Smooth muscle cell (in vitro differentiated cells): ENCODE results near the gene ARHGAP15. TPM values are rescaled to one million over a fixed set of nuclear protein-coding genes. Genes with fewer than 3 reads are reported as not detected.
A peak's percentile ranks its signal among the peaks of the same experiment; 100 is the strongest.

Experiments
- DNase-seq: peaks from one replicate; lab custom pipeline; 2025; ENCODE audit not compliant: unreplicated experiment; lab: John Stamatoyannopoulos, UW
- H2AFZ ChIP-seq: fragments of 200-600 bp; sonication (generic); 2 replicates; pipeline ENCODE4 v1.6.0; 2016; ENCODE audit warnings: antibody characterized with exemption, low read depth, mild to moderate bottlenecking
- H3F3A ChIP-seq: fragments of 200-600 bp; sonication (generic); 2 replicates; pipeline ENCODE4 v1.6.0; 2017; ENCODE audit warnings: antibody characterized with exemption, low read depth
- H3K27ac ChIP-seq: fragments of 200-600 bp; sonication (generic); 2 replicates; pipeline ENCODE4 v1.5.1; 2016; ENCODE audit warnings: low read depth, mild to moderate bottlenecking
- H3K27me3 ChIP-seq: fragments of 200-600 bp; sonication (generic); 2 replicates; pipeline ENCODE4 v1.6.1; 2016; ENCODE audit warnings: low read depth, mild to moderate bottlenecking
- H3K36me3 ChIP-seq: fragments of 200-600 bp; sonication (generic); 2 replicates; pipeline ENCODE4 v1.5.1; 2016; ENCODE audit warnings: low read depth
- H3K4me1 ChIP-seq: fragments of 200-600 bp; sonication (generic); 2 replicates; pipeline ENCODE4 v1.5.1; 2016; ENCODE audit warnings: low read depth
- H3K4me2 ChIP-seq: fragments of 200-600 bp; sonication (generic); 2 replicates; pipeline ENCODE4 v1.6.0; 2016; ENCODE audit warnings: mild to moderate bottlenecking
- H3K4me3 ChIP-seq: fragments of 200-600 bp; sonication (generic); 2 replicates; pipeline ENCODE4 v1.5.1; 2016; ENCODE audit warnings: mild to moderate bottlenecking
- H3K79me2 ChIP-seq: fragments of 200-600 bp; sonication (generic); 2 replicates; pipeline ENCODE4 v1.6.0; 2016; ENCODE audit warnings: low read depth, mild to moderate bottlenecking
- H3K9ac ChIP-seq: fragments of 200-600 bp; sonication (generic); 2 replicates; pipeline ENCODE4 v1.6.0; 2016; ENCODE audit warnings: low read depth
- H3K9me3 ChIP-seq: fragments of 200-600 bp; sonication (generic); replicated peaks from 2 replicates; pipeline ENCODE4 v1.5.1; 2016; ENCODE audit warnings: low read depth
- H4K20me1 ChIP-seq: fragments of 200-600 bp; sonication (generic); 2 replicates; pipeline ENCODE4 v1.6.0; 2016; ENCODE audit warnings: low read depth
- WGBS: methylation state at CpG from one replicate; pipeline ENCODE4 v1.1.7; 2016; ENCODE audit warnings: low lambda C conversion rate; 5-methylcytosine and 5-hydroxymethylcytosine counted together
- polyA plus RNA-seq: library from polyadenylated mRNA; unstranded; fragments of >200 nt; fragmentation: Nextera tagmentation; extraction: Ambion mirVana; gene quantifications from 2 replicates; pipeline ENCODE4 v1.2.1, GENCODE V29; 2016
- total RNA-seq: library from RNA; depleted of rRNA; stranded (reverse); fragments of >200 nt; gene quantifications from 2 replicates; pipeline ENCODE4 v1.2.3, GENCODE V29; 2014
- TF ChIP-seq, protein P1 (sequence below): fragments of 200-600 bp; sonication (generic); IDR thresholded peaks from 2 replicates; pipeline ENCODE4 v1.5.1; 2017; ENCODE audit warnings: borderline replicate concordance, mild to moderate bottlenecking, antibody characterized with exemption; ENCODE audit not compliant: insufficient read depth, poor library complexity, severe bottlenecking

The ARHGAP15 gene
- total and polyA plus RNA-seq, 2 experiments from 2014 or later, result not detected

DNA sequence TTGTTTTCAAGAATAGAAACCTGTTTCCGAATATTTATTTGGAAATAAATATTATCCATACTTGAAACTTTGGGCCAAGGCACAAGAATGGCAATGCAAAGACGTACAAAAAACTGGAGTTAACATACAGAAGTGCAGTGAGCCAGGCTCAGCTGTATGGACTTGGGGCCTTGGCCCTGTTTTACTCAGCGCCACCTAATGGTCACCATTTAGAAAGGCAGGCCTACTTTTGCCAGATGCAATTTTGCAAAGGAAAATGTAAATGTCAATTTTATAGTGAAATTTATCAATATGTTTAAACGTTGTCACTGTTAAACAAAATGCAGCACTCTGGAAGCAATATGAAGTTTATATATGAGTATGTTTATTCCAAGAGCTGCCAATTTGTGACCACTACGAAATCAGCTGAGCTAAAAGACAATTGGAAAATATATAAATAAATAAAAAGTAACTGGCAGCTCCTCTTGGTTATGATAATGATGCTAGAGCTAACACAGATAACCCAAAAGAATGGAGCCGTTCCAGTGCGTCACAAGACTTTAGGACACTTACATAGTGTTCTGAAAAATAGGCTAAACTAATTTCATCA lies 155.0 kb downstream of the ARHGAP15 start:
- DNase-seq, result no peak
- H3F3A ChIP-seq, result no peaks in the 10 kb centered on the region
- TF ChIP-seq, protein P1, sequence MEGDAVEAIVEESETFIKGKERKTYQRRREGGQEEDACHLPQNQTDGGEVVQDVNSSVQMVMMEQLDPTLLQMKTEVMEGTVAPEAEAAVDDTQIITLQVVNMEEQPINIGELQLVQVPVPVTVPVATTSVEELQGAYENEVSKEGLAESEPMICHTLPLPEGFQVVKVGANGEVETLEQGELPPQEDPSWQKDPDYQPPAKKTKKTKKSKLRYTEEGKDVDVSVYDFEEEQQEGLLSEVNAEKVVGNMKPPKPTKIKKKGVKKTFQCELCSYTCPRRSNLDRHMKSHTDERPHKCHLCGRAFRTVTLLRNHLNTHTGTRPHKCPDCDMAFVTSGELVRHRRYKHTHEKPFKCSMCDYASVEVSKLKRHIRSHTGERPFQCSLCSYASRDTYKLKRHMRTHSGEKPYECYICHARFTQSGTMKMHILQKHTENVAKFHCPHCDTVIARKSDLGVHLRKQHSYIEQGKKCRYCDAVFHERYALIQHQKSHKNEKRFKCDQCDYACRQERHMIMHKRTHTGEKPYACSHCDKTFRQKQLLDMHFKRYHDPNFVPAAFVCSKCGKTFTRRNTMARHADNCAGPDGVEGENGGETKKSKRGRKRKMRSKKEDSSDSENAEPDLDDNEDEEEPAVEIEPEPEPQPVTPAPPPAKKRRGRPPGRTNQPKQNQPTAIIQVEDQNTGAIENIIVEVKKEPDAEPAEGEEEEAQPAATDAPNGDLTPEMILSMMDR, result peak; percentile 64
- no peak overlapping the region for H3K9ac ChIP-seq
- no peak overlapping the region for H3K4me2 ChIP-seq
- H2AFZ ChIP-seq, result no peak overlapping the region
- H3K79me2 ChIP-seq, result no peaks in the 10 kb centered on the region
- no peaks in the 10 kb centered on the region for H3K9me3 ChIP-seq
- 37% methylated on average over 7 of the region's 7 CpGs for WGBS
- H4K20me1 ChIP-seq, result no peaks in the 10 kb centered on the region
- H3K27me3 ChIP-seq, result no peaks in the 10 kb centered on the region
- H3K4me1 ChIP-seq, result no peaks in the 10 kb centered on the region
- no peak overlapping the region for H3K4me3 ChIP-seq
- H3K27ac ChIP-seq, result no peak overlapping the region
- no peaks in the 10 kb centered on the region for H3K36me3 ChIP-seq

DNA sequence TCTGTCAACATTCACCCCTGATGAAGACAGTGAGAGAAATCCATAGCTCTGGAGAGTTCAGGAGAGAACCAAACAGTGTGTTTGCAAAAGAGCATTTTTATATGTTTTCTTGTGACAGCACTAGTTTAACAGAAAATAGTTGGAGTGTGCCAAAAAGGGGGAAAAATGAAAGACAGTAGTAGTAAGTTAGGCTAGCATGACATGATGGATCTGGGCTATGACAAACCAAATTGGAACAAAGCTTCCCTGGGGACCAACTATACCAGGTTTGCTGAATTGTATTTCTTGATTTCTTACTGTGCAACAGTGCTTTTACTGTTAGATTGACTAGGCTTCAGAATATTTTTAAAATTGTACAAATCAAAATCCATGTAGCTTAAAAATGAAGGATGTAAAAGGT lies 159.8 kb downstream of the ARHGAP15 start:
- Histone ChIP-seq H3K4me3 (no peak overlapping the region), H3K36me3 (no peaks in the 10 kb centered on the region), H3K27me3 (peaks cover 5% of the 10 kb centered on the region), H3K79me2 (no peaks in the 10 kb centered on the region), H3K9ac (no peak overlapping the region), H3K9me3 (no peaks in the 10 kb centered on the region), H3F3A (no peaks in the 10 kb centered on the region), H3K4me1 (no peaks in the 10 kb centered on the region), H3K4me2 (no peak overlapping the region), H4K20me1 (no peaks in the 10 kb centered on the region), H2AFZ (no peak overlapping the region), H3K27ac (no peak overlapping the region)
- DNase-seq, result no peak
- TF ChIP-seq, protein P1, result no peak

DNA sequence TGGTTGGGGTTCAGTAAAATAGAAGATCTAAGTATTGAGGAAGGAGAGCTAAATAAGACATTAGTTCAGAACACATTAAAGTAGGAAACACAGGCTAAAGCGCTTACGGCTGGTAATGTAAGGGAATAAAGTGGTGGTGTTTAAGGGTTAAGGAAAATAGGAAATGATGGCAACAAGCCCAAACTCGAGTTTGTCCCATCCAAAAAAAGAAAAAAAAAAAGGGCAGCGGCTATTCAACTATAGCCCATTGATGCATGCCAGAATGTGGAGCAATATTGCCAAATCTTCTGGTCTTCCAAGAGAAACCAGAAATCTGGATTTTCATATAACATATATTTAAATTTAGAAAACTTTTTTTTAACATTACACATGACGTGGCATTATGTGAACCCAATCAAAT lies 161.0 kb downstream of the ARHGAP15 start:
- H3K27ac ChIP-seq, result no peak overlapping the region
- no peak overlapping the region for H3K9ac ChIP-seq
- H3K27me3 ChIP-seq, result peaks cover 5% of the 10 kb centered on the region
- no peaks in the 10 kb centered on the region for H3K79me2 ChIP-seq
- TF ChIP-seq, protein P1, result no peak
- H4K20me1 ChIP-seq, result no peaks in the 10 kb centered on the region
- no peaks in the 10 kb centered on the region for H3K9me3 ChIP-seq
- no peaks in the 10 kb centered on the region for H3K36me3 ChIP-seq
- no peaks in the 10 kb centered on the region for H3F3A ChIP-seq
- 85% methylated on average over 5 of the region's 5 CpGs for WGBS
- no peak overlapping the region for H2AFZ ChIP-seq
- DNase-seq, result no peak
- H3K4me1 ChIP-seq, result no peaks in the 10 kb centered on the region
- H3K4me3 ChIP-seq, result no peak overlapping the region
- no peak overlapping the region for H3K4me2 ChIP-seq

DNA sequence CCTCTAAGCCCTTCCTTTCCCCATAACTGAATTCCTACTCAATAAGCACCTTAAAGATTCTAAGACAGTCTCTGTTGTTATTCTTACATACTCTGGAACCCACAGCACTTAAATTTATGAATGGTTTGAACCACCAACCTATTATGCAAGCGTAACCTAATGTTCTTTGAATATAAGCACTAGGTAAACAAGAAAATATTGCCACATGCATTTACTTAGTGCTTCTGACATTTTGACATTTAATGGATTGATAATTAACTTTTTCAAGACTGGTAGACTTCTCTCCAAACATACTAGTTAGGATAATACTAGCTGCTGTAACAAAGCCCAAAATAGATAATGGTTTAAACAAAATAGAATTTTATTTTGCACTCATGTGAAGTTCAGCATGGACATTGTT lies 164.8 kb downstream of the ARHGAP15 start:
- Histone ChIP-seq H3K4me1 (no peaks in the 10 kb centered on the region), H3K4me2 (no peak overlapping the region), H3K9me3 (no peaks in the 10 kb centered on the region), H3F3A (no peaks in the 10 kb centered on the region), H4K20me1 (no peaks in the 10 kb centered on the region), H3K9ac (no peak overlapping the region), H3K27me3 (peaks cover 5% of the 10 kb centered on the region), H3K4me3 (no peak overlapping the region), H3K36me3 (no peaks in the 10 kb centered on the region), H3K79me2 (no peaks in the 10 kb centered on the region), H3K27ac (no peak overlapping the region), H2AFZ (no peak overlapping the region)
- WGBS, result 92% methylated on average over 1 of the region's 1 CpG
- no peak for DNase-seq
- TF ChIP-seq, protein P1, result no peak
